Upper lobe of left lung (tissue), 6 donors: ENCODE measurements around the gene ATP10A. TPM values are rescaled to one million over a fixed set of nuclear protein-coding genes. Genes with fewer than 3 reads are reported as not detected.
"Not testable (repeated sequence)": the region's sequence is repeated elsewhere in the genome, so short reads cannot be mapped to it uniquely, and the experiment has no call there.

Experiments
- ATAC-seq, 2 donors: fragments of 200-7000 bp; cut with Tn5 transposase; one replicate each; pipeline ENCODE4 v1.9.1; 2022; ENCODE audit warnings: mild to moderate bottlenecking in 2 of 2, moderate library complexity in 2 of 2; ENCODE audit not compliant: low FRiP score in 2 of 2
- DNase-seq, 2 donors: peaks; one replicate each; pipeline ENCODE4 v3.0.0-alpha.2; 2019 to 2020
- H3K27ac ChIP-seq, 4 donors: fragments of 200-600 bp; sonication (generic); one replicate each; pipeline ENCODE4 v1.5.1; 2016 to 2019
- H3K27me3 ChIP-seq, 4 donors: fragments of 200-600 bp; sonication (generic); one replicate each; pipeline ENCODE4 v1.5.1; 2017 to 2019
- H3K36me3 ChIP-seq, 4 donors: fragments of 200-600 bp; sonication (generic); one replicate each; pipeline ENCODE4 v1.5.1; 2016 to 2019
- H3K4me1 ChIP-seq, 4 donors: fragments of 200-600 bp; sonication (generic); one replicate each; pipeline ENCODE4 v1.5.1; 2018 to 2019
- H3K4me3 ChIP-seq, 4 donors: fragments of 200-600 bp; sonication (generic); one replicate each; pipeline ENCODE4 v1.5.1; 2017 to 2019; ENCODE audit warnings: mild to moderate bottlenecking in 2 of 4, moderate library complexity in 1 of 4
- H3K9me3 ChIP-seq, 4 donors: fragments of 200-600 bp; sonication (generic); one replicate each; pipeline ENCODE4 v1.5.1; 2018 to 2019
- CTCF ChIP-seq, 6 experiments: fragments of 450-650 bp in 4 of 6; fragments of 200-600 bp in 2 of 6; sonication (generic) in 2 of 6; IDR thresholded peaks; one replicate each; pipeline ENCODE4 v1.5.1; 2016 to 2019; ENCODE audit warnings: antibody characterized with exemption in 6 of 6
- EP300 ChIP-seq, 4 donors: sonication (generic); formaldehyde crosslinking; IDR thresholded peaks; one replicate each; pipeline ENCODE4 v1.5.1; 2017; ENCODE audit warnings: antibody characterized with exemption in 4 of 4, control low read depth in 2 of 4
- POLR2A ChIP-seq, 4 donors: fragments of 450-650 bp; IDR thresholded peaks; one replicate each; pipeline ENCODE4 v1.5.1; 2016 to 2017; ENCODE audit warnings: antibody characterized with exemption in 4 of 4, mild to moderate bottlenecking in 2 of 4
- POLR2AphosphoS5 ChIP-seq, 2 donors: sonication (generic); formaldehyde crosslinking; IDR thresholded peaks; one replicate each; pipeline ENCODE4 v1.5.1; 2017; ENCODE audit warnings: antibody characterized with exemption in 2 of 2
- WGBS, 2 donors: methylation state at CpG; one replicate each; pipeline ENCODE4 v1.1.5; 2017 to 2018; 5-methylcytosine and 5-hydroxymethylcytosine counted together
- total RNA-seq, 6 donors: library from RNA; depleted of rRNA in 4 of 6; stranded (reverse); fragments of >200 nt in 4 of 6; gene quantifications; one replicate each; pipeline versions ENCODE4 v1.1.0 to v1.2.1, GENCODE V29; 2016 to 2021
- donor health status: DM: no; HTN: no; CAD: no; lungs with moderate emphysema.
- donor health status: DM: no; HTN: yes; CAD: no; lungs with severe emphysema.

The ATP10A gene
- total RNA-seq, 6 donors from 2014 or later, result 17.8 to 62.4 (median 32.3) TPM

GRCh38 chr15:25886498-25887140 lies 23.5 kb upstream of the ATP10A start:
- peak in 1 of 2 donors; percentile 55 for DNase-seq
- Histone ChIP-seq H3K4me3 (no peak overlapping the region), H3K27ac (no peak overlapping the region), H3K36me3 (no peaks in the 10 kb centered on the region), H3K27me3 (no peaks in the 10 kb centered on the region), H3K4me1 (peaks cover 0 to 18% (median 0%) of the 10 kb centered on the region in 4 donors), H3K9me3 (no peaks in the 10 kb centered on the region)
- WGBS, 2 donors, result 42 to 46% methylated on average over 7 of the region's 7 CpGs
- TF ChIP-seq POLR2AphosphoS5 (IDR thresholded peaks at IDR 0.05) (peak in 1 of 2 donors; percentile 32), EP300 (IDR thresholded peaks at IDR 0.05) (peak in 2 of 4 donors; percentile 8 to 75), CTCF (IDR thresholded peaks at IDR 0.05) (no peak), POLR2A (IDR thresholded peaks at IDR 0.05) (no peak)
- ATAC-seq, result peak; percentile 72

GRCh38 chr15:25884370-25884769 lies 21.2 kb upstream of the ATP10A start:
- DNase-seq, result no peak
- no peak for ATAC-seq
- H3K27ac ChIP-seq, result peak overlapping the region; percentile 14 to 56 (median 29)

DNA sequence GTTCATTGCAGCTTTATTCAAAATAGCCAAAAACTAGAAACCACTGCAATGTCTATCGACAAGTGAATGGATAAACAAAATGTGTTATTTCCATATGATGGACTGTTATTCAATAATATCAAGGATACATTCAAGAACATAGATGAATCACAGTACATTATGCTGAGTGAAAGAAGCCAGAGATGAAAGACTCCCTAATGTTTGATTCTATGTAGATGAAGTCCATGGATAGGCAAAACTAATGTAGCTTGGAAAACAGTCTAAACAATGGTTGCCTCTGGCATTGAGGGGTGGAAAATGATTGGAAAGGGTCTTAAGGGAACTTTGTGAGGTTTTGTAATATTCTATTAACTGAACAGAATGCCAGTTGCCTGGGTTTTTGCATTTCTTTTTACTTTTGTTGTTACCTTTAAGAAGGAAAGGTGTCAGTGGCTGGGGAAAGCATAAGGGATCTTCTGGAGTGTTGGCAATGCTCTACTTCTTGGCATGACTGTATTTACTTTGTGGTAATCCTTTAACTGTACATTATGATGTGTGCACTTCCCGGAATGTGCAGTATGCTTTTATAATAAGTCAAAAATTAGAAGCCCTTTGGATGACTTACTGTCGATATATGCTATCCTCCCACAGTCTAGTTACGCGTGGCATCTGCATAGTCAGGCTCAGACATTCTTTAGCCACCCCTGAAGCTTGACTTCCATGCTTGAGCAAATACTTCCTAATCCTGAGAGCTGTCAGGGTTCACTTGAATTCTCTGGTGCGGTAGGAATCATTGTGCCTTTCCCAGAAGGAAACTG lies 20.5 kb upstream of the ATP10A start:
- Histone ChIP-seq H3K27me3 (no peaks in the 10 kb centered on the region), H3K27ac (peak overlapping the region in 1 of 4 donors; percentile 34), H3K4me3 (no peak overlapping the region), H3K9me3 (no peaks in the 10 kb centered on the region), H3K4me1 (peaks cover 0 to 18% (median 0%) of the 10 kb centered on the region in 4 donors), H3K36me3 (no peaks in the 10 kb centered on the region)
- ATAC-seq (peak; percentile 9 to 50), DNase-seq (no peak)
- WGBS, 2 donors, result 50 to 60% methylated on average over 6 of the region's 6 CpGs
- TF ChIP-seq CTCF (IDR thresholded peaks at IDR 0.05) (no peak), POLR2A (IDR thresholded peaks at IDR 0.05) (no peak), POLR2AphosphoS5 (IDR thresholded peaks at IDR 0.05) (no peak), EP300 (IDR thresholded peaks at IDR 0.05) (no peak)

More at GRCh38 chr15:25884370-25884769, 21.2 kb upstream of the ATP10A start:
- H3K36me3 ChIP-seq, result no peaks in the 10 kb centered on the region
- H3K4me1 ChIP-seq, result peaks cover 0 to 18% (median 0%) of the 10 kb centered on the region in 4 donors
- H3K4me3 ChIP-seq, result no peak overlapping the region
- no peaks in the 10 kb centered on the region for H3K9me3 ChIP-seq
- WGBS, 2 donors, result 44 to 60% methylated on average over 5 of the region's 5 CpGs
- H3K27me3 ChIP-seq, result no peaks in the 10 kb centered on the region
- TF ChIP-seq EP300 (IDR thresholded peaks at IDR 0.05) (no peak), POLR2A (IDR thresholded peaks at IDR 0.05) (no peak), CTCF (IDR thresholded peaks at IDR 0.05) (no peak), POLR2AphosphoS5 (IDR thresholded peaks at IDR 0.05) (no peak)

DNA sequence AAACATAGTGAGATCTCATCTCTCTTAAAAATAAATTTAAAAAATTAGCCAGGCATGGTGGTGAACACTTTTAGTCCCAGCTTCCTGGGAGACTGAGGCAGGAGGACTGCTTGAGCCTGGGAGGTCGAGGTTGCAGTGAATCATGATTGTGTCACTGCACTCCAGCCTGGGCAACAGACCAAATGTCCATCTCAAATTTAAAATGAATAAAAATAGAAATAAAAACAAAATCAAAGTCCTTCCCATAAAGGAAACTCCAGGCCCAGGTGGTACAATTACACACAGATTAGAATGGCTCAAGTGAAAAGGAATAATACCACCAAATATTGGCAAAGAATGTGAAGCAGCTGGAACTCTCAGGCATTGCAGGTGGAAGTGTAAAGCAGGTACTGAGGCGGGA lies 19.3 kb upstream of the ATP10A start:
- H3K36me3 ChIP-seq, result no peaks in the 10 kb centered on the region
- TF ChIP-seq CTCF (IDR thresholded peaks at IDR 0.05), result no peak
- no peaks in the 10 kb centered on the region for H3K27me3 ChIP-seq
- 63 to 67% methylated on average over 2 of the region's 2 CpGs for WGBS, 2 donors
- no peak for ATAC-seq
- H3K9me3 ChIP-seq, result no peaks in the 10 kb centered on the region
- H3K4me1 ChIP-seq, result peaks cover 0 to 18% (median 3%) of the 10 kb centered on the region in 4 donors
- no peak overlapping the region for H3K4me3 ChIP-seq
- no peak for DNase-seq
- no peak overlapping the region for H3K27ac ChIP-seq

DNA sequence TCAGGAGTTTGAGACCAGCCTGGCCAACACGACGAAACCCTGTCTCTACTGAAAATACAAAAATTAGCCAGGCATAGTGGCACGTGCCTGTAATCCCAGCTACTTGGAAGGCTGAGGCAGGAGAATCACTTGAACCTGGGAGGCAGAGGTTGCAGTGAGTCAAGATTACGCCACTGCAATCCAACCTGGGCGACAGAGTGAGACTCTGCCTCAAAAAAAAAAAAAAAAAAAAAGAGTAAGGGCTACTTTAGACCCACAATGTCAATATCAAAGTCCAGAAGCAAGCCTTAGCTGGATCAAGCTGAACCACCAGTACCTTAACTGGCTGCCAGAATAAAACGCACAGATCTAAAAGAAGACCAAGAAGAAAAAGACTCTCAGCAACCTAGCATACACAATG lies 17.8 kb upstream of the ATP10A start:
- not testable (repeated sequence) for ATAC-seq, H3K27me3 ChIP-seq, H3K4me3 ChIP-seq, H3K9me3 ChIP-seq, DNase-seq, H3K36me3 ChIP-seq
- peak overlapping the region in 2 of 4 donors; percentile 37 to 42 for H3K27ac ChIP-seq
- H3K4me1 ChIP-seq, result peaks cover 0 to 13% (median 6%) of the 10 kb centered on the region in 4 donors
- 74 to 81% methylated on average over 6 of the region's 6 CpGs for WGBS, 2 donors
